ENCODE data around the gene AGBL2.
A peak's percentile ranks its signal among the peaks of the same experiment; 100 is the strongest.
"Not testable (repeated sequence)": the region's sequence is repeated elsewhere in the genome, so short reads cannot be mapped to it uniquely, and the experiment has no call there.

The AGBL2 gene

DNA sequence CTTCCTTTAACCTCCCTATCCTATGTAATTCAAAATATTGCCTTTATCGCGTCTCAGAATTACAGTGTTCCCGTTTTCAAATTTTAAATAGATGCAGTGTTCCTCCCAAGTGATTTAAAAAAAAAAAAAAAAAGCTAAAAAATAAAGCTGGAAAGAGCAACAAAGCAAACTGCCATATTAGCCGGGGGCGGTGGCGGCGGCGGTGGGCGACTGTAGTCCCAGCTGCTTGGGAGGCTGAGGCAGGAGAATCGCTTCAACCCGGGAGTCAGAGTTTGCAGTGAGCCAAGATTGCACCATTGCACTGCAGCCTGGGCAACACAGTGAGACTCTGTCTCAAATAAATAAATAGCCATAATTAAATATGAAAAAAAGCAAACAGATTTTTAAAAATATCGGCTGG is 5.5 kb upstream of the AGBL2 start:
- DNase-seq (ENCODE audit: low spot score), result no peak
- TF ChIP-seq, protein P1, sequence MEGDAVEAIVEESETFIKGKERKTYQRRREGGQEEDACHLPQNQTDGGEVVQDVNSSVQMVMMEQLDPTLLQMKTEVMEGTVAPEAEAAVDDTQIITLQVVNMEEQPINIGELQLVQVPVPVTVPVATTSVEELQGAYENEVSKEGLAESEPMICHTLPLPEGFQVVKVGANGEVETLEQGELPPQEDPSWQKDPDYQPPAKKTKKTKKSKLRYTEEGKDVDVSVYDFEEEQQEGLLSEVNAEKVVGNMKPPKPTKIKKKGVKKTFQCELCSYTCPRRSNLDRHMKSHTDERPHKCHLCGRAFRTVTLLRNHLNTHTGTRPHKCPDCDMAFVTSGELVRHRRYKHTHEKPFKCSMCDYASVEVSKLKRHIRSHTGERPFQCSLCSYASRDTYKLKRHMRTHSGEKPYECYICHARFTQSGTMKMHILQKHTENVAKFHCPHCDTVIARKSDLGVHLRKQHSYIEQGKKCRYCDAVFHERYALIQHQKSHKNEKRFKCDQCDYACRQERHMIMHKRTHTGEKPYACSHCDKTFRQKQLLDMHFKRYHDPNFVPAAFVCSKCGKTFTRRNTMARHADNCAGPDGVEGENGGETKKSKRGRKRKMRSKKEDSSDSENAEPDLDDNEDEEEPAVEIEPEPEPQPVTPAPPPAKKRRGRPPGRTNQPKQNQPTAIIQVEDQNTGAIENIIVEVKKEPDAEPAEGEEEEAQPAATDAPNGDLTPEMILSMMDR (conservative IDR thresholded peaks at IDR 0.05; ENCODE audit: low read depth), result no peak
- POLR2A ChIA-PET (ENCODE audit: low non-redundant PET), result interaction anchor here (0.6 kb wide), 1 partner anchor 72 kb away, joined by 6 read pairs; no protein-coding TSS in a partner anchor
- CTCF ChIA-PET, result interaction anchor here (0.6 kb wide), 1 partner anchor 69 kb away, joined by 3 read pairs; no protein-coding TSS in a partner anchor
- H3K27ac ChIP-seq, result no peak overlapping the region

DNA sequence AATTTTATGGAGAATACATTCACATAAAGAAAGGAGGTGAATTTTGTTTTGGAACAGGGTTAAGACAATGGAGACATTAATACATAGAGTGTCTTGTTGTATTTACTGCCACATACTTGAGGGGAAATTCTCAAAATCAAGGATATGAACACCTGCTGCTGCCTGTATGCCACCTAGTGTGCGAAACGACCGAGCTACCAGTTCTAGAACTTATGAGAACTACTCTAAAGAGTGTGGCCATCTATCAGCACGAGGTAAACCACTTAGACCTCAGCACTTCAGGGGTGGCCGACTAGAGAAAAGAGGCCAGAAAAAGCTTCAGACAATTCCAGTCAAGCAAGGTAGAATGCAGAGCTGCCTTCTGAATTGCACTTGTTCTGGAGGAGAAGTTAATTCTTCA is 1.5 kb upstream of the AGBL2 start:
- TF ChIP-seq, protein P1 (conservative IDR thresholded peaks at IDR 0.05; ENCODE audit: low read depth), result no peak
- no peak overlapping the region for H3K27ac ChIP-seq
- POLR2A ChIA-PET (ENCODE audit: low non-redundant PET), result no interaction called here
- DNase-seq (ENCODE audit: low spot score), result no peak
- CTCF ChIA-PET, result interaction anchor here (0.6 to 0.8 kb wide), 2 partner anchors 22 to 68 kb away, joined by 3 to 4 read pairs; no protein-coding TSS in a partner anchor

DNA sequence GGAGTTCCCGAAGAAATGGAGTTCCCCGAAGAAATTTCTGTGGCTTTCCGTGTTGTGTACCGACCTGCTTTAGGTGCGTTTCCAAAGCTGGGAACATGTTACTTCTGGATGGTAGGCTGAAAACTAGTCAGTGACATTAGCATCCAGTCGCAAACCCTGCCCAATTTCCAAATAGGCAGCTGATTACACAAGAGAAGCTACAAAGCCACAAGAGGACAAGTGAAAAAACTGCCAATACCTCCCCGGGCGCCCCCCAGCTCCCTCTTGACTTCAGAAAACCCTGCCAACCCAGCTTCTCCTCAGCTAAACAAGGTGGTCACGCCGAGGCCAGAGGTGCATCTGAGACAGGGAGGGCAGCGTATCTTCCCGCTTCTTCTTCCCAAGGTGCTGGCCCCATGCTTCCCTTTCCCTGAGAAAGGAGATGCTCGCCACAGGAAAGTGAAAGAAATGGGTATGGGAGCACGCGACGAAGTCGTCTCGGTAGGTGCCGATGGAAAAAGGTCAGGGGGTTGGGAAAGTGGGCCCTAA is 551 bp downstream of the AGBL2 start:
- ChIA-PET CTCF (interaction anchor here (0.5 to 0.6 kb wide), 3 partner anchors 38 to 405 kb away, joined by 3 to 4 read pairs (median 4); partner anchors contain the start of gene MTCH2), POLR2A (ENCODE audit: low non-redundant PET) (interaction anchor here (0.6 kb wide), 1 partner anchor 19 kb away, joined by 3 read pairs; no protein-coding TSS in a partner anchor)
- H3K27ac ChIP-seq, result peak overlapping the region; percentile 81
- peak; percentile 15 for DNase-seq (ENCODE audit: low spot score)
- TF ChIP-seq, protein P1 (conservative IDR thresholded peaks at IDR 0.05; ENCODE audit: low read depth), result no peak

DNA sequence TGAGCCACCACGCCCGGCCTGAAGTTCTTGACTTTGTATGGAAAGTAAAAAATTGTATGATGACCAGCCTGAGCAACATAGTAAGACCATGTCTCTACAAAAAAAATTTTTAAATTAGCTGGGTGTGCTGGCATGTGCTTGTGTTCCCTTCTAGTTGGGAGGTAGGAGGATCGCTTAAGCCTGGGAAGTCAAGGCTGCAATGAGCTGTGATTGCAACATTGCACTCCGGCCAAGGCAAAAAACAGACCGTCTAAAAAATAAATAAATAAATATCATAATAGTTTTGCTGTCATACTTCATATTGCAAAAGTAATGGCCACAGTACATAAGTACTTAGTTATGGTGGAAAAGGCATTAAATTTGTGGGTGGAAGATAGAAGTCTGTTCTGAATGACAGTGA is 3.4 kb downstream of the AGBL2 start:
- ChIA-PET POLR2A (ENCODE audit: low non-redundant PET) (no interaction called here), CTCF (no interaction called here)
- TF ChIP-seq, protein P1 (conservative IDR thresholded peaks at IDR 0.05; ENCODE audit: low read depth), result no peak
- no peak for DNase-seq (ENCODE audit: low spot score)
- no peak overlapping the region for H3K27ac ChIP-seq

DNA sequence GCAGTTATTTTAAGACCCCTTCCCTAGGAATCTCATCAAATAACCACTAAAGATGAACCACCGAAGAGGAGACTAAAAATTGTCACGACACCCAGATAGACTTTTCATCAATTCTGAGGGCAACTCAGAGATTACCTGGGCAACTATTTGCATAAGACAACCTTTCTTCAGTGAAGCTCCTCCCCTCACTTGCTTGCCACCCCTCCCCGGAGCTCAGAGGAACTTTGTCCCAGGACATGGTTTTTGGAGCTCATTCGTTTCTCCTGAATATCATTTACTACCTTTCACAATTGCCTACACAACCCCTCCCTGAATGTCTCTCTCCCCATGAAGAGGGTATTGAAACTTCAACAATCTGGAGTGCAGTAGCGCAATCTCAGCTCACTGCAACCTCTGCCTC is 3.9 kb downstream of the AGBL2 start:
- ChIA-PET POLR2A (ENCODE audit: low non-redundant PET) (no interaction called here), CTCF (interaction anchor here (0.6 kb wide), 1 partner anchor 158 kb away, joined by 3 read pairs; no protein-coding TSS in a partner anchor)
- TF ChIP-seq, protein P1 (conservative IDR thresholded peaks at IDR 0.05; ENCODE audit: low read depth), result no peak

DNA sequence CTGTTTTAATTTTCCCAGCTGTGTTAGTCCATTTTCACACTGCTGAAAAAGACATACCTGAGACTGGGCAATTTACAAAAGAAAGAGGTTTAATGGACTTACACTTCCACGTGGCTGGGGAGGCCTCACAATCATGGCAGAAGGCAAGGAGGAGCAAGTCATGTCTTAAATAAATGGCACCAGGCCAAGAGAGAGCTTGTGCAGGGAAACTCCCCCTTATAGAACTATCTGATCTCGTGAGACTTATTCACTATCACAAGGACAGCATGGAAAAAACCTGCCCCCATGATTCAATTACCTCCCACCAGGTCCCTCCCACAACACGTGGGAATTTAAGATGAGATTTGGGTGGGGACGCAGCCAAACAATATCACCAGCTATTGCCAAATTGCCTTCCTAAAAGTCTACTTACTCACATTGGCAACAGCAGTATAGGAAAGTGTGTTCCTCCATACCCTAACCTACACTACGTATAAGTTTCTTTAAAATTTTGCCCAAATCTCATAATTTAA is 7.8 kb downstream of the AGBL2 start:
- POLR2A ChIA-PET (ENCODE audit: low non-redundant PET); CTCF ChIA-PET; DNase-seq (ENCODE audit: low spot score); H3K27ac ChIP-seq: not testable (repeated sequence)

More for the DNA sequence above, 3.9 kb downstream of the AGBL2 start:
- DNase-seq (ENCODE audit: low spot score), result no peak
- no peak overlapping the region for H3K27ac ChIP-seq

DNA sequence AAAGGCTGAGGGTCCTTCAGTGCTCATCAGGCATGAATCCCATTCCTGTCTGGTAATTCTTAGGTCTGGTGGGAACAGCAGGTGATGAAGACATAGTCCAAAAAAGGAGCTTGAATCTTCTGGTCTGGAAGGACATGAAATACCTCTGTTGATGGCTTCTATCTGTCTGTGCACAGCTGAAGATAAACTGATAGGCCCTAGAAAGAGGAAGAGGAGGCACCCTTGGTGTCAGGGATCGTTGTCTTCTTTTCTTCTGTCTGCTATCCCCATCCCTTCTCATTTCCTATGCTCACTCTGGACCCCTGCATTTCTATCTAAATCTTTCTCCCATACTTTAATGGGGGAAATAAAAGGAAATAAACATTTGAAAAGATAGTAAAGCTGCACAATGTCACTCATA is 9.4 kb downstream of the AGBL2 start:
- DNase-seq (ENCODE audit: low spot score), result no peak
- no peak overlapping the region for H3K27ac ChIP-seq
- ChIA-PET CTCF (interaction anchor here (0.5 kb wide), 1 partner anchor 22 kb away, joined by 3 read pairs; no protein-coding TSS in a partner anchor), POLR2A (ENCODE audit: low non-redundant PET) (no interaction called here)
- TF ChIP-seq, protein P1 (conservative IDR thresholded peaks at IDR 0.05; ENCODE audit: low read depth), result no peak
